Measurements from ENCODE around the gene ADAMTS20.
"Not testable (repeated sequence)": the region's sequence is repeated elsewhere in the genome, so short reads cannot be mapped to it uniquely, and the experiment has no call there.

The ADAMTS20 gene, protein sequence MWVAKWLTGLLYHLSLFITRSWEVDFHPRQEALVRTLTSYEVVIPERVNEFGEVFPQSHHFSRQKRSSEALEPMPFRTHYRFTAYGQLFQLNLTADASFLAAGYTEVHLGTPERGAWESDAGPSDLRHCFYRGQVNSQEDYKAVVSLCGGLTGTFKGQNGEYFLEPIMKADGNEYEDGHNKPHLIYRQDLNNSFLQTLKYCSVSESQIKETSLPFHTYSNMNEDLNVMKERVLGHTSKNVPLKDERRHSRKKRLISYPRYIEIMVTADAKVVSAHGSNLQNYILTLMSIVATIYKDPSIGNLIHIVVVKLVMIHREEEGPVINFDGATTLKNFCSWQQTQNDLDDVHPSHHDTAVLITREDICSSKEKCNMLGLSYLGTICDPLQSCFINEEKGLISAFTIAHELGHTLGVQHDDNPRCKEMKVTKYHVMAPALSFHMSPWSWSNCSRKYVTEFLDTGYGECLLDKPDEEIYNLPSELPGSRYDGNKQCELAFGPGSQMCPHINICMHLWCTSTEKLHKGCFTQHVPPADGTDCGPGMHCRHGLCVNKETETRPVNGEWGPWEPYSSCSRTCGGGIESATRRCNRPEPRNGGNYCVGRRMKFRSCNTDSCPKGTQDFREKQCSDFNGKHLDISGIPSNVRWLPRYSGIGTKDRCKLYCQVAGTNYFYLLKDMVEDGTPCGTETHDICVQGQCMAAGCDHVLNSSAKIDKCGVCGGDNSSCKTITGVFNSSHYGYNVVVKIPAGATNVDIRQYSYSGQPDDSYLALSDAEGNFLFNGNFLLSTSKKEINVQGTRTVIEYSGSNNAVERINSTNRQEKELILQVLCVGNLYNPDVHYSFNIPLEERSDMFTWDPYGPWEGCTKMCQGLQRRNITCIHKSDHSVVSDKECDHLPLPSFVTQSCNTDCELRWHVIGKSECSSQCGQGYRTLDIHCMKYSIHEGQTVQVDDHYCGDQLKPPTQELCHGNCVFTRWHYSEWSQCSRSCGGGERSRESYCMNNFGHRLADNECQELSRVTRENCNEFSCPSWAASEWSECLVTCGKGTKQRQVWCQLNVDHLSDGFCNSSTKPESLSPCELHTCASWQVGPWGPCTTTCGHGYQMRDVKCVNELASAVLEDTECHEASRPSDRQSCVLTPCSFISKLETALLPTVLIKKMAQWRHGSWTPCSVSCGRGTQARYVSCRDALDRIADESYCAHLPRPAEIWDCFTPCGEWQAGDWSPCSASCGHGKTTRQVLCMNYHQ (N-terminal part only)

DNA sequence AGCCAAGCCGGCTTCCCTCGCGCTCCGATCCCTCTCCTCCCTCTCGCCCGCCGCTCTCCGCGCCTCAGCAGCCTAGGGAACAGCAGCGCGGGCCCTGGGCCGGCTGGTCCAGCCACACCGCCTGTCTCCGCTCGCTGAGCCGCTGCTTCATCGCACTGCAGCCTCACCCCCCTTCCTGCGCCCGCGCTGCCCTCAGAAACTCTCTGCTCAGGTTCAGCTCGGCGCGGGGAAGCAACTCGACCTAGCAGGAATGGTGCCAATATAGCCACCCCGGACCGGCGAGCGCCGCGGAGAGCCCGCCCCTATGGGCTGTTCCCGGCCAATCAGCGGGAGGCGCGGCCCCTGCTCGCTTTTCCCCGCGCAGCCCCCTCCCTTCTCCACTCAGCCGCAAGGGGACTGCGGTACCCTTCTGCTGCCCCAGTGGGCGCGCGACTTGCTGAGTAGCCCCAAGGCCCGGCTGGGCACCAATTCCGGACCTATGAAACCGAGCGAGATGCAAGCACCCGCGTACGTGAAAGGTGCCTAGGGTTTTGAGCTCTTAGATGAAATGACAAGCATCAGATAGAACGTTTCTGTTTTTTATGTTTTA lies at the start of gene ADAMTS20:
Gene ADAMTS20 (minus strand): TSS at position 233 of the 589 bp plus-strand sequence. CDS start 282 bp downstream, outside the sequence.
- DNase-seq = no peak

DNA sequence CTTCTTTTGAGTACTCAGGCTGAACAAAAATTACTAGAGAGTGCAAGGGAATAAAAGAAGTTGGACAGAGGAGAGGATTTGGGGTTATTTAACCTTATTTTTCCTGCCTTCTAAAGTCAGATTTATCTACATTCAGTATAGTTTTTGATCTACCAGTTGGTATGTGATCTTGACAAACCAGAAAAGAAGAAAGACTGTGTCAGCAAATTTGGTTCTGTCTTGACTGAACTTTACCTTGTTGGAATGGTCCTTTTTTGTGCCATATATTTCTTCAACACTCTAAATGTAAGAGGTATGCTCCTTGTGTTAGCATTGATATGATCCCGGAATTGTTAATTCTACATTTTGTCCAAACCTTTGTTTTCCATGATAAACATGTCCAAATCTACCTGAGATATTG lies 47.7 kb upstream of the ADAMTS20 start:
- DNase-seq = no peak

DNA sequence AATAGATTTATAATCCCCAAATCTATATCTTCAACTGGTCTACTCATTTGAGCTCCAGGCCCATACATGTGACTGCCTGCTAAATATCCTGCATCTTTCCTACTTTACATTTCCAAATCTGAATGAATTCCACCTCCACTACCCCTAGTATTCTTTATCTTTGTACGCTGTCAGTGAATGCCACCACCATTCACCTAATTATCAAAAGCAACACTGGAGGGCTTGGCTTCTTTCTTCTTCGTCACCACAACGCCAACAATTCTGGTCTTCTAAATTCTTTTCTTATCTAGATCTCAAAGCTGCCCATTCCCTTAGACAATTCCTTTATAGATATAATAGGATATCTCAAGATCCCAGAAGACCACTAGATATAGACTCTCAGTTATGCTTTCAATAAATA lies 47.1 kb upstream of the ADAMTS20 start:
- no peak for DNase-seq

DNA sequence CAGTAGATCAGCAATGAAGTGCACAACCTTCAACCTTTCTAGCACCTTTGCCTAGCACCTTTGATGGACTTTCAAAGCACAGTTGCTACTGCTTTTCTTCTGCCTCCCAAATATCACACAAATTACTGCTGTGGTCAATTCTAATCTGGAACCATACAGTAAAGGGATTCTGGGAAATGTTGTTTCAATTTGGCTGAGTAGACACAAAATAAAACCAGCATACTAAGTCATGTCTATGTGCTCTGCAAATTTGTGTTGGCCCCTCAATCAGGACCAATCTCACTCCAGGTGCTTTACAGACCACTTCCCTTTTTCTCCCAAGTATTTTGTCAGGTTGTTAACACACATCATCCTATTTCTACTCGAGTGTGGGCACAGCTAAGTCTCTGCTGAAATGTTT lies 38.3 kb upstream of the ADAMTS20 start:
- no peak for DNase-seq

DNA sequence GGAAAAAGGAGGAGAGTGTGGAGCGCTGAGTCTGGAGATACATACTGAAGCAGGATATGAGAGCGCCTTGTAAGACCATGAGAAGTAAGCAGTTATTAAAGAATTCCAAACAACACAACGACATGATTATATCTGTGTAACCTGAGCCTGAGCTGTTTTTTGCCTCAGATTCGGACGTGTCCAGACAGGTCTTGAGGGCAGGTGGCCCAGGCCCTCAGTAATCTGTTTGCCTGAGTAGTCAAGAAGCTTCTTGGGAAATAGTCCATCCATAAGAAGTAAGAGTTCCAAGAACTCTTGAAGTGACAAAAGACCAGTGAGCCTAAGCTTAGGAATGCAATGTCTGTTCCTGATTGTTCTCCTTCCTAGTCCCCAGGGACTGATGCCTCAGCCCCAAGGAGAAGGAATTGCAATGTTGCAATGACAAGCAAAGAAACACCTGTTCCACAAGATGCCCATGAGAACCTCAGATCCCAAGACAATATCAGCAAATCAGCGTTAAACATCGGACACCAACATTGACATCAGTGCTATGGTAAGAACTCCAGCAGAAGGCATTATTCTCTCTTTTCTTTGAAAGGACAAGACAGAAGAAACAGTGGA lies 34.7 kb upstream of the ADAMTS20 start:
- no peak for DNase-seq

DNA sequence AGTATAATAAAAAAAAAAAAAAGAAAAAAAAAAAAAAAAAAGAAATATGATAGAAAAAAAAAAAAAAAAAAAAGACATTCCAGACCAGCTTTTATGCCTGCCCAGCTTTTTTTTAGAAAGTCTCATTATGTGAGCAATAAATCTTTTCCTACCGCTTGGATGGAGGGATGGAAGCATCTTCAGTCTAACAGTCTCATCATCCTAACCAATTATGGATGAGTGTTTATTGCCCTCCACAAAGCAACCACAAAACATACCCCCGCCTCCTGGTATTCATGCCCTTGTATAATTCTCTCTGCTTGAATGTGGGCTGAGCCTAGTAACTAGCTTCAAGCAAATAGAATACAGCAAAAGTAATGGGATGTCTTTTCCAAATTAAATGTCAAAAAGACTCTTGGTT lies 33.7 kb upstream of the ADAMTS20 start:
- no peak for DNase-seq

DNA sequence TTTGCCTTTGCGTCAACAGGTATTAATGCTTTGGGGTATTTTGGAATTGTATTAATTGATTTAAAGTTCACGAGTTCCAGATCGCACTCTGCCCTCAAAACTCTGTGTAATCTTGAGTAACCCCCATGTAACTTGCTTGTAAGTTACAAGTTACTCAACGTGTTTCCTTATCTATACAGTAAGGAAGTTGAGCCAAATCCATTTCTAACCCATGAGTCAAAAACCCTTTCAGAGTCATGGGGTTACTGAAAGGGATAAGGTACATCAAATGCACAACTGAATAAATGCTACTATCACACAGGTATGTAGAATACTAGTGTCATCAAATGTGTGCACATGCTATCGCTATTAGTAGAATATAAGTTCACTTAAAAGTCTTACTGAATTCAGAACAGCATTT lies 28.6 kb upstream of the ADAMTS20 start:
- DNase-seq = no peak

DNA sequence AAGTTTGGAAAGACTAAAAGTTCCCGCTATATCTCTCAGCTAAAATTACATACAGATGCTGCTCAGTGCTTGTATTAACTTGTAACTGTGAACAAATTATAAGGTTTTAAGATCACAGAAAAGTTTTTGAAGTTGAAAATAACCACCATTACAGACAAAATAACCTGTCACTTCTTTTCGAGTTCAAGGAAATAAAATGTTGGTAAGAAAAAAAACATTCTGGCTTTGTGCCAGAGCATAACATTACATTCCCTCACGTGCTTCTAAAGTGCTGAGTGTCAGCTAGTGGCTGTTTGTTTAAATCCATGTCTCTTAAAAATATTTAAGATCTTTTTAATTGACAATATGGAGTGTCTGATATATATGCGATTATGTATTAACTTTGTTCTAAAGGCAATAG lies 27.2 kb upstream of the ADAMTS20 start:
- DNase-seq = no peak

DNA sequence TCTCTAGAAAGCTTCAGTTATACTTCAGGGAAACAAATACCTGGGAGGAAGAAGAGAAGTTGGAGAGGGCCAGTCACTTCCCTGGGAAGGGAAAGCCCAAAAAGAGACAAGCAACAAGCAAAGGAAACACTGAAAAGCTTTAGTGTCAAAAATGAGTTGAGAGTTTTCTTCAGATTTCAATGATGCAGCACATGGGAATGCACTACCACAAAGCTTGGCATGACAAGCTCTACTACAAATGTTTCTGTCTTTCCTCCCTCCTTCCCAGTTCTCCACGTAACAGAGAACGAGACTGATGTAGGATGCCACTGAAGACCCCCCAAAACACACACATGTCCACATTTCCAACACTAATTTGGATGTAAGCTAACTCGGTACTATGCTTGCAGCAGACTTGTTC lies 26.8 kb upstream of the ADAMTS20 start:
- DNase-seq = no peak

DNA sequence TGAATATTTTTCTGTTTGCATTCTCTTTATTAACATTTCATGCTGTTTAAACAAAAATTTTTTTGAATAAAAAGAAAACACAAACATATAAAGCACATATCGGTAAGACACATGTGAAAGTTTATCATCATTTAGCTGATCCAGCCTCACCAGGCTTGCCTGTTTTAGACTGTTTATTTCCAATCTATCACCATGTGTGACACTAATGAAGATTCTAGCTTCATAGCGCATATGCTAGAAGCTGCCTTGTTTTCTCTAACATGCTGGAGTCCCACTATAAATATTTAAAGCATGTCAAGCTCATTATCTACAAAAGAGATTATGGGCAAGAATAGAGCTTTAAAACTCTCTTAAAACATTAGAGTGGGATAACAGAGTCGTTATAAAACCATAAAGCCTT lies 25.4 kb upstream of the ADAMTS20 start:
- no peak for DNase-seq

DNA sequence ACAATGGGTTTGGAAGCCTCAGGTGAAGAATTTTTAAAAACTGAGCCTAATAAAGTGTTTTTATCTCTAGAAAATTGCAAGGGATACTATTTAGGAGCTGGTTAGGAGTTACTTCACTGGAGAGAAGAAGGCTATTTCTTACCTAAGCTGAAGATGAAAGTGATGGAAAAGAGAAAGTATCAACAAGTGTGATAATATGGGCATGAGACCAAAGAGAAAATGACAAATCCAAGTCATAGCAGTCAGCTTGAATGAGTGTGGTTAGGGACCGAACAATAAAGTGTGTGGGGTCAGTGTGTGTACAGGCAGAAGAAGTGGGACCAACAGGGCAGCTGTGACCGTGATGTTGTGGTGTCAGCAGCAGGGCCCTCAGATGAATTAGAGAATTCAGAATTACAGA lies 24.2 kb upstream of the ADAMTS20 start:
- DNase-seq = no peak

DNA sequence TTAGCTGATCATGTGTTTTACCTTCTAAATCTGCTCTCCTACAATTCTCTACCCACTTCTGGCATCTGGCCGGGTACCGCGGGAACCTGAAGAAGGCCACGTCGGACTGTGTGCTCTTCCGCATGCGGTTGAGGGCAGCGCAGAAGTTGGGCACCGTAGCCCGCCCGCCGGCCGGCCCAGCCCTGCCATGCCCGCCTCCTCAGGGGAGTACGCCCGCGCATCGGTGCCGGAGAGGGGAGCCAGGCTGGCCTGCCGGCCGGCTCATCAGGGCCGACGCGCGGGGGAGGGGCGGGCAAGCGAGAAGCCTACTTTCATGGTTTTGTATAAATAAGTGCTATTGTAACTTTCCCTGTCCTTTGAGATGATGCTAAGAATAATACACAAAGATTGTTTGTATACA lies 19.9 kb upstream of the ADAMTS20 start:
- no peak for DNase-seq

DNA sequence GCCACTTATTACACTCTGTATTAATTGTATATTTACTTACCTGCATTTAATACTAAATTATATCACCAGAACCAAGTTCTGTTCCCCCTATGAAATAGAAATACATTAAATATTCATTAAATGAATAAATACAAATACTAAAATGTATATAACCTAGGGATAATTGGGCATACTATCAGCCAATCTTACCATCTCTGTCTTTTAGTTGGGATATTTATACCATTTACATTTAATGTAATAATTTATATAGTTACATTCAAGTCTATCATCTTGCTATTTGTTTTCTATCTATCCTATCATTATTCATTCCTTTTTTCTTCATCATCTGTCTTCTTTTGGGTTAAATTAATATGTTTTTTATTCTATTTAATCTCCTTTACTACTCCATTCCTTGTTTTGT lies 4.1 kb upstream of the ADAMTS20 start:
- DNase-seq = no peak

DNA sequence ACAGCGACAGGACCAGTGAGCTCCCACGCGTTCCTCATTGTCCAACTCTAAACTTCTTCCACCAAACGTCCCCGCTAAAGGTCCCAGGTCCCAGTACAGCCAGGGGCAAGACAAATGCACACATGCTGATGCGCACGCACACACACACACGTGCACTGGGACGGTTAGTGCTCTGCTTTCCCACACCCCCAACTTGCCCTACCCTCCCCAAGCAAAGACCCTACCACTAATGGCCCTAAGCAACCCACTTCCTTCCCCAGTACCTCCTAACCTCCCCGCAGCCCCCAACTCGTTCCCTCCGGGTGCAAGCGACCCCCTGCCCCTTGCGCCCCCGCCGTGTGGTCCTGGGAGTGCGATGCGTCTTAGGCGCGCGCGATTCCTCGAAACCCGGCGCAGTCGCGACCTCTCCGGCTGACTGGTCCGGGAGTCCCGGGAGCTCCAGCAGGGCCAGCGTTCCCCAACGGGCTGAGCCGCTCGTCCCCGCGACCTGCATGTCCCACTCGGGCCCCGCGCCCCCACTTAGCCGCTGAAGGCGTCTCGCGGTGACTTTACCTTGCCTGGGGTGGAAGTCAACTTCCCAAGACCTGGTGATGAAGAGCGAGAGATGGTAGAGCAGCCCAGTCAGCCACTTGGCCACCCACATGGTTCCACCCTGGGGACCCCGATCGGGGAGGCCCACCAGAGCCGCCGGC lies 578 bp downstream of the ADAMTS20 start:
- DNase-seq = no peak

DNA sequence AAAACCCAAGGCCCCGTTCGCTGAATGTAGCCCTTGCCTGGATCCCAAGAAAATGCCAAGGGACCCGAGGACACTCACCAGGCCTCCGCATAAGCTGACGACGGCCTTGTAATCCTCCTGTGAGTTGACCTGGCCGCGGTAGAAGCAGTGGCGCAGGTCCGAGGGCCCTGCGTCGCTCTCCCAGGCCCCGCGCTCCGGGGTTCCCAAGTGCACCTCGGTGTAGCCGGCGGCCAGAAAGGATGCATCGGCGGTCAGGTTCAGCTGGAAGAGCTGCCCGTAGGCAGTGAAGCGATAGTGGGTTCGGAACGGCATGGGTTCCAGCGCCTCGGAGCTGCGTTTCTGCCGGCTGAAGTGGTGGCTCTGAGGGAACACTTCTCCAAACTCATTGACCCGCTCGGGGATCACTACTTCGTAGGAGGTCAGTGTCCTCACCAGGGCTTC lies 1.2 kb downstream of the ADAMTS20 start:
- DNase-seq = no peak

DNA sequence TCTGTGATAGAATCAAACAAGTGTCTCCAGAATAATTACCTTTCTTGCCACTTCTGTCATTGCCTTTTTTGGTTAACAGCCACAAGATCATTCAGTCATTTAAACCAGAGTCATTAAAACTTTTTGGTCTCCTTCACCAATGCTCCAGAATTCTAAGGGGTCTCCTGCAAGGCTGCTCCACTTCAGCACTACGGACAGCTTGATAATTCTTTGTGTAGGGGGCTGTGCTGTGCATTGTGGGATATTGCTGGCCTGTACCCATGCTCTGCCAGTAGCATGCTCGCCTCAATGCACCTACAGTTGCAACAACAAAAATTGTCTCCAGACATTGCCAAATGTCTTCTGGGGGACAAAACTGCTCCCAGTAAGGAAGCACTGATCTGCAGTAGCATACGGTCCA lies 7.3 kb downstream of the ADAMTS20 start:
- no peak for DNase-seq

DNA sequence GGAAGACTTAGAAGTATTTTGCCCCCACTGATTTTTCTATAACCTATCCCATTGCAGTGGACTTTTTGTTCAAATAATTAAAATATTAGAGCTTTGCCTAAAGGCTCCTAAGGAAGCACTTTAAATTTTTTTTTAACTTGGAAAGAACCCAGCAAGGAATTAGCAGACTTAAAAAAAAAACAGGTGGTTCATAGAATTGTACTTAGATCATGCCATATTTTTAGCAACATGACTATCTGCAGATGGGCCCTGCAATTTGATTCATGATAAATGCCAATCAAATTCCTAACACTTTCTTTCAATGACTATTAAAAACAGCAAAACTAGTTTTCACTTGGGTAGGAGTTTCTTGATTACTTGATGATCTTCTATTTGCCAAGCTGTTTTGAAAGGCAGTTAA lies 11.5 kb downstream of the ADAMTS20 start:
- no peak for DNase-seq

DNA sequence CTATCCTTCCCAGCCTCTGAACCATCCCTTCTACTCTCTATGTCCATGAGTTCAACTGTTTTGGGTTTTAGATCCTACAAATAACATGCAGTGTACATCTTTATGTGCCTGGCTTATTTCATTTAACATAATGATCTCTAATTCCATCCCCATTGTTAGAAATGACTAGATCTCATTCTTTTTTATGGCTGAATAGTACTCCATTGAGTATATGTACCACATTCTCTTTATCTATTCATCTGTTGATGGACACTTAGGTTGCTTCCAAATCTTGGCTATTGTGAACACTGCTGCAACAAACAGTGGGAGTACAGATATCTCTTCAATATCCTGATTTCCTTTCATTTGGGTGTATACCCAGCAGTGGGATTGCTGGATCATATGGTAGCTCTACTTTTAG lies 14.3 kb downstream of the ADAMTS20 start:
- DNase-seq = not testable (repeated sequence)

DNA sequence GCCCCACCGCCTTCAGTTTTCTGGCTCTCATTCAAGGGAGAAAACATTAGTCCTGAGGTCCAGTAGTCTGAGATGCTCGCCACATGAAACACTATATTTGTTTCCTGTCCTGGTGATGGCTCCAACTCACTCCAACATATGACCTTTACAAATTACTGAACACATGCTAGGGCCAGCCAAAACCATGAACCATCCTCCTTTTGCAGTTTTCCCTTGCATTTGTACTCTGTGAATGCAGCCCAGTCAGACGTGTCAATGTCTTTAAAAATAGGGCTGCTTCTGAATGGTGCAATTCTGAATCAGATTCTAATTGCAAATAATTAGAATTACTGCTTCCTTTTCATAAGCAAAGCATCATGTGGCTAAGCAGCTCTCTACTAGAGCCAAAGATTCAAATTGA lies 36.0 kb downstream of the ADAMTS20 start:
- DNase-seq = no peak

DNA sequence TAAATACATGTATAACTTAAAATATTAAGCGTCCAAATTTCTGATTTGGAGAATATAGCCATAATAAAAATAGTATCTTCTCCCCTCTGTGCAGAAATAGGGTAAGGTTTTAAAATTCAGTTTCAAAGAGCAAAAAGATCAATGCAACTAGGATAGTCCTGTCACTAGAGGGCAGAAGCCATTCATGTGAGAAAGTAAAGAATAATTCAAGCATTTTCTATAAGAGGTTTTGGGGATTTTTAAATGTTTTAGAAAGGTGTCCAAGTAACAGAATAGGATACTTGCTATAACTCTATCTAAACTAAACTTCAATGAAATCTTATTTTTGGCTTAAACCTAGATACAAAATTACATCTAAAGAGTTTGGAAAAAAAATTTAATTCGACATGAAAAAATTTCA lies 50.3 kb downstream of the ADAMTS20 start:
- no peak for DNase-seq

DNA sequence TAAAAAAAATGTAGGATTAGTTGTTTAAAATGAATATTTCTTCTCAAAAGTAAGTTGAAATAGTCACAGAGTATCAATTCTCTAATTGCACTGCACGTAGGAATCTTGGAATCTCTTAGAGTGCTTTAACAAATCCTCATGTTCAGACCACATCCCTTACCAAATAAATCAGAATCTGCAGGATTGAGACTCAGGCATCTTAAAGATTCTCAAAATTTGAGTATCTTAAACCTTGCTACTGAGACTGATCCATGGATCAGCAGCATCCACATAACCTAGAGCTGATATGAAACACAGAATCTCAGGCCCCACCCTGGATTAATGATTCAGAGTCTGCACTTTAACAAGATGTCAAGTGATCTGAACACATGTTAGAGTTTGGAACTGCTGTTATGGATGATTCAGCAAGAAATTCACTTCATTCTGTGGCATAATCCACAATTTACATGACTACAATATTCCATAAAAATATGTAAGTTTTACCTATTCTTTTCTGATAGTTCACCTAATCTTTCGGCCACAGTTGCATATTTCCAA lies 58.7 kb downstream of the ADAMTS20 start:
- DNase-seq = no peak
